Dendritic cell treated with granulocyte-macrophage colony-stimulating factor and Interleukin-4, amounts not matched to agents 40 ng/mL and 50 ng/mL, for 4 days (primary cell): Measurements from ENCODE around the gene CBLN3.

ENCODE experiments used
- H3K27ac Mint-ChIP-seq: one replicate; pipeline ENCODE4 v1.8.0; 2022; ENCODE audit warnings: mild to moderate bottlenecking, mixed read lengths
- H3K27me3 Mint-ChIP-seq: one replicate; pipeline ENCODE4 v1.8.0; 2022; ENCODE audit warnings: mild to moderate bottlenecking, mixed read lengths
- H3K36me3 Mint-ChIP-seq: one replicate; pipeline ENCODE4 v1.8.0; 2022; ENCODE audit warnings: low read depth, mixed read lengths
- H3K4me1 Mint-ChIP-seq: one replicate; pipeline ENCODE4 v1.8.0; 2022; ENCODE audit warnings: low read depth, mixed read lengths
- H3K4me3 Mint-ChIP-seq: one replicate; pipeline ENCODE4 v1.8.0; 2022; ENCODE audit warnings: mild to moderate bottlenecking, moderate library complexity, mixed read lengths
- H3K9me3 Mint-ChIP-seq: one replicate; pipeline ENCODE4 v1.8.0; 2022; ENCODE audit warnings: mixed read lengths
- intact Hi-C: fragments of 100-400 bp; cut with micrococcal nuclease; formaldehyde crosslinking; loops from one replicate; pipeline ENCODE4 v1.15.0; 2022

The CBLN3 gene

GRCh38 chr14:24409192-24409591 is 20.3 kb downstream of the CBLN3 start:
- intact Hi-C loops = no loop called here
- no peaks in the 10 kb centered on the region for H3K9me3 Mint-ChIP-seq
- H3K4me3 Mint-ChIP-seq = no peak overlapping the region
- no peaks in the 10 kb centered on the region for H3K4me1 Mint-ChIP-seq
- no peaks in the 10 kb centered on the region for H3K36me3 Mint-ChIP-seq
- H3K27me3 Mint-ChIP-seq = peaks cover 1% of the 10 kb centered on the region
- no peak overlapping the region for H3K27ac Mint-ChIP-seq

DNA sequence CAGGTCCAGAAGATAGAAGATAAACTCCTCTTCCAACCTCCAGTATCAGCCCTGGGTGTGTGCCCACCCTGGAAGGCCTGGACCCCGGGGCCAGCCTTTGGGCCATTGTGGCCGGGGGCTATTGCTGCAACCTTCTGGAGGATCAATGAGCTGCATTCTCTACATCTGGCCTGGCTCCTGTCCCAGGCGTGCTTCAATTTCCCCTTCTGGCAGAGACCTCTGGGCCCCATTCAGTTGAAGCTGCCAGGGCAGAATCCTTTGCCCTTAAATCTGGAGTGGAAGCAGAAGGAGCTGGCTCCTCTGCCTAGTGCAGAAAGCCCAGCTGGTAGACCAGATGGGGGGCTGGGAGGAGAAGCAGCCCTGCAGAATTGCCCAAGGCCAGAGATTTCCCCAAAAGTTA is 20.7 kb downstream of the CBLN3 start:
- Mint-ChIP-seq H3K4me1 (no peaks in the 10 kb centered on the region), H3K4me3 (no peak overlapping the region), H3K27me3 (peaks cover 1% of the 10 kb centered on the region), H3K27ac (no peak overlapping the region), H3K36me3 (no peaks in the 10 kb centered on the region), H3K9me3 (no peaks in the 10 kb centered on the region)
- intact Hi-C loops = no loop called here

DNA sequence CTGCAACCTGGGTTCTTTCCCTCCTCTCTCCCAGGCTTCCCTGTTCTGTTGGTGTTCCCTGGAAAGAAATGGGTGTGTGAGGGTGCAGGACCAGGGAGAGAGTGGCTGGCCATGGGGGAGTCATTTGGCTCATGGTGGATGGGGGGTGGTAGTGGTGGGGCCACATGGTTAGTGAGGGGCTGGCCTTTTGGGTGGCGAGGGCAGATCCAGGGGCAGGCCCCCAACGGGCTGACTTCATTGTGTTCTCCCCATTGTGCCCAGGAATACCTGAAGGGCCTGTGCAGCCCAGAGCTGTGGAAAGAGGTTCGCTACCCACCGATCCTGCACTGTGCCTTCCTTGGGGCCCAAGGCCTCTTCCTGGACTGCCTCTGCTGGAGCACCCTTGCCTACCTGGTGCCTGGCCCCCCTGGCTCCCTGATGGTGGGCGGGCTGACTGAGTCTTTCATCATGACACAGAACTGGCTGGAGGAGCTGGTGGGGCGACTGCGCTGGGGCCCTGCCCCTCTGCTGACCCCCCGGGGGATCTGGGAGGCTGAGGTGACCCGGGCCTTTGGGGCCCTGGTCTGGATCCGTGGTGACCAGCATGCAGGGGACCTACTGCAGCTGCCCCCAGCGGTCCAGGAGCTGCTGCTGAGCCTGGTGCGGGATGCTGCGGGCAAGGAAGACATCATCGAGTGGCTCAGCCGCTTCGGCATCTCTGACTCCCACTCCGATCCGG is 21.7 kb downstream of the CBLN3 start:
- intact Hi-C loops = no loop called here
- H3K4me3 Mint-ChIP-seq = no peak overlapping the region
- H3K9me3 Mint-ChIP-seq = no peaks in the 10 kb centered on the region
- H3K27me3 Mint-ChIP-seq = peaks cover 1% of the 10 kb centered on the region
- H3K4me1 Mint-ChIP-seq = no peaks in the 10 kb centered on the region
- no peak overlapping the region for H3K27ac Mint-ChIP-seq
- H3K36me3 Mint-ChIP-seq = no peaks in the 10 kb centered on the region

GRCh38 chr14:24406416-24406815 is 23.1 kb downstream of the CBLN3 start:
- peaks cover 1% of the 10 kb centered on the region for H3K27me3 Mint-ChIP-seq
- no peaks in the 10 kb centered on the region for H3K36me3 Mint-ChIP-seq
- H3K27ac Mint-ChIP-seq = no peak overlapping the region
- H3K4me3 Mint-ChIP-seq = no peak overlapping the region
- H3K9me3 Mint-ChIP-seq = no peaks in the 10 kb centered on the region
- intact Hi-C loops = no loop called here
- H3K4me1 Mint-ChIP-seq = no peaks in the 10 kb centered on the region

- H3K27ac Mint-ChIP-seq = no peak overlapping the region
- no peak overlapping the region for H3K4me3 Mint-ChIP-seq
- no peaks in the 10 kb centered on the region for H3K36me3 Mint-ChIP-seq
- H3K4me1 Mint-ChIP-seq = peaks cover 9% of the 10 kb centered on the region
- peaks cover 6% of the 10 kb centered on the region for H3K27me3 Mint-ChIP-seq
- no peaks in the 10 kb centered on the region for H3K9me3 Mint-ChIP-seq
- intact Hi-C loops = no loop called here
Measured at GRCh38 chr14:24404814-24405213, 24.7 kb downstream of the CBLN3 start.

- H3K4me3 Mint-ChIP-seq = no peak overlapping the region
- H3K36me3 Mint-ChIP-seq = no peaks in the 10 kb centered on the region
- H3K27ac Mint-ChIP-seq = no peak overlapping the region
- no peaks in the 10 kb centered on the region for H3K9me3 Mint-ChIP-seq
- intact Hi-C loops = no loop called here
- H3K27me3 Mint-ChIP-seq = peaks cover 12% of the 10 kb centered on the region
- H3K4me1 Mint-ChIP-seq = peaks cover 18% of the 10 kb centered on the region
Measured at GRCh38 chr14:24403294-24403998, 26.0 kb downstream of the CBLN3 start.

- no peaks in the 10 kb centered on the region for H3K36me3 Mint-ChIP-seq
- intact Hi-C loops = no loop called here
- H3K4me3 Mint-ChIP-seq = no peak overlapping the region
- H3K27ac Mint-ChIP-seq = no peak overlapping the region
- no peaks in the 10 kb centered on the region for H3K9me3 Mint-ChIP-seq
- H3K27me3 Mint-ChIP-seq = peaks cover 12% of the 10 kb centered on the region
- H3K4me1 Mint-ChIP-seq = peaks cover 29% of the 10 kb centered on the region
Measured at GRCh38 chr14:24401810-24402702, 27.4 kb downstream of the CBLN3 start.

DNA sequence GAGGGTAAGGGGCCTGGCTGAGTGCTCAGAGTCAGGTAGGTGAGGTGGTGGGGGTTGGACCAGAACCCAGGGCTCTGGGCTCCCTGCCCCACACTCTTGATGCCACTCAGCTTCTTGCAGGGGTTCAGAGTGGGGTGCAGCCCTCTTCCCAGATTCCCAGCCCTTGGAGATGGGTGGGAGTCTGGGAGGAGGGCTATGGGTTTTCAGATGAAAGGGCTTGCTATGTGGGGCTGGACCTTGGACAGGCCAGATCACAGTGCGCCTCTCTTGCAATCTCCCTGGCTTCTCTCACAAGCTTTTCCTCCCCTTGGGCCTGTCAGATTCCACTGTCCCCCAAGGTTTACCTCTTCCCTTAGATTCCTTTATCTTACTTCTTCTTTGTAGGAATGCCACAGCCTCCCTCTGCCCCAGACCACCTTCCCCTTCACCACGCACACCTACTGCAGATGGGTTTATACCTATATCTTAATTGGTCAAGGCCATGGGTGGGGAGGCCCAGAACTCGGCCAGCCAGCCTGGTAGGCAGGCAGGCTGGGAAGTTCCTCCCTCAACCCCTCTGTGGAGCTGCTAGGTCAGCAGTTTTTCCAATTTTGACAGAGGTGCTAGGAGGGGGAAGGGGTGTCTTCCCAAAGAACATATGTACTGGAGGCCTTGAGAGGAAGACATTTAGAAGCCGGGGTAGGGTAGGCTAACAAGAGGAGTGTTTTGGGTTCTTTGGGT is 29.3 kb downstream of the CBLN3 start:
- H3K27ac Mint-ChIP-seq = peak overlapping the region; percentile 40
- no peaks in the 10 kb centered on the region for H3K9me3 Mint-ChIP-seq
- intact Hi-C loops = no loop called here
- H3K36me3 Mint-ChIP-seq = no peaks in the 10 kb centered on the region
- H3K27me3 Mint-ChIP-seq = peaks cover 14% of the 10 kb centered on the region
- H3K4me3 Mint-ChIP-seq = no peak overlapping the region
- peaks cover 44% of the 10 kb centered on the region for H3K4me1 Mint-ChIP-seq

DNA sequence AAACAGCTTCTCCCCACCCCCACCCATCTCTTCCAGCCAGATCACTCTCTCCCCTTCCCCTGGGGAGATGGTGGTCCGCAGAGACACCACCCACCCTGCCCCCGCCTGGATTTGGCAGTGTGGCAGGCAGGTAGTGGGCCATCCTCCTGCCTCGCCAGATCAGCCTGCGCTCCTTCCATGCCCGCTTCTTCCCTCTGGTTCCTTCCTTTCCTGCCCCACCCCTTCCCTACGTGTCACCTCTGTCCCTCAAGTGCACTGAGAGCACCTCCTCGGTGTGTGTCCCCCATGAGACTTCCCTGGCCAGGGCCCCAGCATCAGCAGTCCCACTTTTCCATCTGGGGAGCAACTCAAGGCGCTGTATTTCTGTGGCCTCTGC is 30.0 kb downstream of the CBLN3 start:
- Mint-ChIP-seq H3K9me3 (no peaks in the 10 kb centered on the region), H3K27ac (peak overlapping the region; percentile 40), H3K27me3 (peaks cover 14% of the 10 kb centered on the region), H3K4me3 (peak overlapping the region; percentile 59), H3K36me3 (no peaks in the 10 kb centered on the region), H3K4me1 (peaks cover 44% of the 10 kb centered on the region)
- intact Hi-C loops = no loop called here

DNA sequence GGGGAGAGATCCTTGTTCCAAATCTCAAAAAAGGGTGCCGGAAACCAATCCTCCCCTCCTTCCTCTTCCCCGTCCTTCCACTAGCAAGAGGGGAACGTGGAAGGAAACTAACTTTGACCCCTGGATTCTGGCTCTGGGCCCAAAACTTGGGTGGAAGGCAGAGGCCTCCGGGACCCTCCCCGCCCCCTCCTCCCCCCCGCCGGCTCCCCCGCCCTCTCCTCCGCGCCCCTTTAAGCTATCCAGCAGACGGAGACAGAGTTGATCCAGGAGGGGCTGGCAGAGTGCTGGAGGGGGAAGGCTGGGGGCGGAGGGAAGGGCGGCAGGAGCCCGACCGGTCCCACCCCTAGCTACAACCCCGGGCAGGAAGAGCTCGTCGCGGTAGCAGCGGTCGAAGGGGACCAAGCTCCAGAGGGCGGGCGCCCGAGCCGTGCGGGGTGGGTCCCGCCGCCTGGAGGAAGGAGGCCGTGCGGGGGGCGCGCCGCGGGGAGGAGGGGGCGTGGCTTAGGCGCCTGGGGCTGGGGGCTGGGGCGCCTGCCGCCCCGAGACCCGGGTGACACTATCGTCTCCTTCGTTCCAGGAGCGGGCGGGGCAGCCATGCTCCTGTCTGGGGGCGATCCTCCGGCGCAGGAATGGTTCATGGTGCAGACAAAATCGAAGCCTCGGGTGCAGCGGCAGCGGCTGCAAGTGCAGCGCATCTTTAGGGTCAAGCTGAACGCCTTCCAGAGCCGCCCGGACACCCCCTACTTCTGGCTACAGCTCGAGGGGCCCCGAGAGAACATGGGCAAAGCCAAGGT is 30.6 kb downstream of the CBLN3 start, which contains the start of gene NYNRIN:
Gene NYNRIN, plus strand, starts transcription at position 351 of the 794 bp plus-strand sequence. Its CDS starts 244 bp downstream, at position 595.
- H3K4me1 Mint-ChIP-seq = peaks cover 44% of the 10 kb centered on the region
- intact Hi-C loops = no loop called here
- no peaks in the 10 kb centered on the region for H3K9me3 Mint-ChIP-seq
- H3K4me3 Mint-ChIP-seq = peak within 1 kb of the TSS; percentile 59
- peak within 1 kb of the TSS; percentile 40 for H3K27ac Mint-ChIP-seq
- H3K27me3 Mint-ChIP-seq = peaks cover 14% of the 10 kb centered on the region
- H3K36me3 Mint-ChIP-seq = no peaks in the 10 kb centered on the region

GRCh38 chr14:24398293-24398652 is 31.2 kb downstream of the CBLN3 start:
- Mint-ChIP-seq H3K27ac (no peak overlapping the region), H3K4me3 (no peak overlapping the region), H3K9me3 (no peaks in the 10 kb centered on the region), H3K4me1 (peaks cover 44% of the 10 kb centered on the region), H3K36me3 (no peaks in the 10 kb centered on the region), H3K27me3 (peaks cover 14% of the 10 kb centered on the region)
- intact Hi-C loops = no loop called here

DNA sequence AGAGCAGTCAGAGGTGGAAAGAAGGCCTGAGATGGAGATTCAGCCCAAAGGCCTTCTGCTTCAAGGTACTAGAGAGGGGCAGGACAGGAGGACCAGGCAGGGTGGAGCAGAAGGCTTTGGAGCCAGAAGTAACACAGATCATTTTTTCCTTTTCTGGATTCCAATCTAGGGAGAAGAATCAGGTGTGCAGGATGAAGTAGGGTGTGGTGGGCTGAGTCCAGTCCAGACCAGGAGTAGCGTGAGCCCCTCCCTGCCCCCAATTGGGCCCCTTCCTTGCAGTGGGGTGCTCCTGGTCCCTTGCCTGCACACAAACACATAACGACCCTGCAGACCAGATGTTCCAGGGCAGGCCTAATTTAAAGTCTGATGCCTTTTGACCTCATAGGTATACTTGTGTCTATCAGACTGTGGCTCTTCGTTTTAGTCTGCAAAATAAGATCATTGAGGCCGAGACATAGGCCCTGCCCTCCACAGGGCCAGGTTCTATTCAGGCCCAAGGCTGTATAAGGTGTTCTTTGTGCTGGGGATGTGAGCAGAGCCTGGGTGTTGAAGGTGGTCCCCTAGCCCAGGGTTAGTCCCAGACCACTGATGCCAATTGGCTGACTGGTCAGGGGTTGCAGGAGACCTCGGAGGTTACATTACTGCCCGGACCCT is 31.7 kb downstream of the CBLN3 start:
- intact Hi-C loops = no loop called here
- peaks cover 14% of the 10 kb centered on the region for H3K27me3 Mint-ChIP-seq
- H3K27ac Mint-ChIP-seq = no peak overlapping the region
- H3K4me1 Mint-ChIP-seq = peaks cover 44% of the 10 kb centered on the region
- no peaks in the 10 kb centered on the region for H3K9me3 Mint-ChIP-seq
- no peak overlapping the region for H3K4me3 Mint-ChIP-seq
- no peaks in the 10 kb centered on the region for H3K36me3 Mint-ChIP-seq
